ENCODE results near the gene C1QL3.

DNA sequence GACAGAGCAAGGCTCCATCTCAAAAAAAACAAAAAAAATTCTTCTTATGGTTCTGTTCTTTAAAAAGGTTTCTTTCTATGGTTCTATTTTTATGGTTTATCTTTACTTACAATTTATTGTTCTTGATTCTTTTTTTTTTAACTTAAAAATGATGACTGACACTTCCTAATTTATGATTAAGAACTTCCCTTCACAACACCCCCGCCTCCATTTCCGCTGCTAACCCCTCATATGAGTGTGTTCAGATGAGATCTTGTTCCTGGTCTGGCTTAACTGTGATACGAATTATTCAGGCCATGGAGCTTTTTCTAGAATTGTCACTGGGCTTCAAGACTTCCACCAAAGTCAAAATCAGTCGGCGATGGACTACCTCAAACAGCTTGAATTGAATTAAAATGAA, 50.9 kb downstream of the C1QL3 start:
- TF ChIP-seq EP300 (IDR thresholded peaks at IDR 0.05) = no peak
- TF ChIP-seq, protein P1, sequence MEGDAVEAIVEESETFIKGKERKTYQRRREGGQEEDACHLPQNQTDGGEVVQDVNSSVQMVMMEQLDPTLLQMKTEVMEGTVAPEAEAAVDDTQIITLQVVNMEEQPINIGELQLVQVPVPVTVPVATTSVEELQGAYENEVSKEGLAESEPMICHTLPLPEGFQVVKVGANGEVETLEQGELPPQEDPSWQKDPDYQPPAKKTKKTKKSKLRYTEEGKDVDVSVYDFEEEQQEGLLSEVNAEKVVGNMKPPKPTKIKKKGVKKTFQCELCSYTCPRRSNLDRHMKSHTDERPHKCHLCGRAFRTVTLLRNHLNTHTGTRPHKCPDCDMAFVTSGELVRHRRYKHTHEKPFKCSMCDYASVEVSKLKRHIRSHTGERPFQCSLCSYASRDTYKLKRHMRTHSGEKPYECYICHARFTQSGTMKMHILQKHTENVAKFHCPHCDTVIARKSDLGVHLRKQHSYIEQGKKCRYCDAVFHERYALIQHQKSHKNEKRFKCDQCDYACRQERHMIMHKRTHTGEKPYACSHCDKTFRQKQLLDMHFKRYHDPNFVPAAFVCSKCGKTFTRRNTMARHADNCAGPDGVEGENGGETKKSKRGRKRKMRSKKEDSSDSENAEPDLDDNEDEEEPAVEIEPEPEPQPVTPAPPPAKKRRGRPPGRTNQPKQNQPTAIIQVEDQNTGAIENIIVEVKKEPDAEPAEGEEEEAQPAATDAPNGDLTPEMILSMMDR (IDR thresholded peaks at IDR 0.05) = no peak

All from tibial nerve (tissue), 4 donors.